Measurements from ENCODE around the gene MLLT3.

GRCh38 chr9:20650750-20651299, 28.5 kb upstream of the MLLT3 start:
- TF ChIP-seq CTCF (IDR thresholded peaks at IDR 0.05) = no peak
- TF ChIP-seq POLR2A (IDR thresholded peaks at IDR 0.05) = no peak
